GM12874 (cell line): ENCODE data around the gene CUX1.

Source experiments
- TF ChIP-seq, protein P1 (sequence below): IDR thresholded peaks from 2 replicates; pipeline ENCODE4 v1.5.1; 2011; ENCODE audit warnings: low read depth, mild to moderate bottlenecking, control low read depth, low read length, moderate library complexity; ENCODE audit not compliant: insufficient read depth

Gene CUX1

DNA sequence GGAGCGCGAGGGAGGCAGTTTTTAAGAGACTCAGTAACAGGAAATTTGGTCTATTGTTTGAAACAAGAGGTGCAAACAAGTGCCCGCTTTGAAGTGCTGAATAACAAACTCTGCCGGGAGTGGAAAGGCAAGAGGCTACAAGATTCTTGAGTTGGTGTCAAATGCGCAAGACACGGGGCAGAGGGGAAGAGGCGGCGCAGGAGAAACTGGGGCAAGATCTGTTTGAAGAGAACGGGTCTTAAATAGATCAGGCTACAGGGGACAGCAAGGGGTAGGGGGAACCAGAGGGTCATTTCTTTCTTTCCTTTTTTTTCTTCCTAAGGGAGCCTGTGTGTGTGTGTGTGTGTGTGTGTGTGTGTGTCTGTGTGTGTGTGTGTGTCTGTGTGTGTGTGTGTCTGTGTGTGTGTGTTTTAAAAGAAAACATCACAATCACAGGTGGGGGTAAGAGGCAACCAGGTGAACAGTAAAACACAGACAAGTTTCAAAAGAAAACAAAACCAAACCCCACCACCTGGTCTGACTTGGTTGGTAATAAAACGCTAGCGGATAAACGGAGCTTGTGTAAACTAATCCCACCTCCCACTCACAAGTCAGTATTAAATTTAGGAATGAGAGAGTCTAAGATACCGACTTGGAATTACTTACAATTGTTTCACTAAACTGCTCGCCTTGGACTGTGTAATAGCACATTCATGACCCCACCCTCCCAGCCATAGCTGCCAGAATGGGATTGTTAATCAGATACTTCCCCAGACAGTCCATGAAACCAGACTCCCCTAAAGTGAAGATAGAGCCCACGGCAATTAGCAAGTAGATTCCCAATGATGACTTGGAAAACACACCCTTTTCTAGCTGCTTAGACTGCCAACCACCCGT lies 13.1 kb upstream of the CUX1 start:
- TF ChIP-seq, protein P1, sequence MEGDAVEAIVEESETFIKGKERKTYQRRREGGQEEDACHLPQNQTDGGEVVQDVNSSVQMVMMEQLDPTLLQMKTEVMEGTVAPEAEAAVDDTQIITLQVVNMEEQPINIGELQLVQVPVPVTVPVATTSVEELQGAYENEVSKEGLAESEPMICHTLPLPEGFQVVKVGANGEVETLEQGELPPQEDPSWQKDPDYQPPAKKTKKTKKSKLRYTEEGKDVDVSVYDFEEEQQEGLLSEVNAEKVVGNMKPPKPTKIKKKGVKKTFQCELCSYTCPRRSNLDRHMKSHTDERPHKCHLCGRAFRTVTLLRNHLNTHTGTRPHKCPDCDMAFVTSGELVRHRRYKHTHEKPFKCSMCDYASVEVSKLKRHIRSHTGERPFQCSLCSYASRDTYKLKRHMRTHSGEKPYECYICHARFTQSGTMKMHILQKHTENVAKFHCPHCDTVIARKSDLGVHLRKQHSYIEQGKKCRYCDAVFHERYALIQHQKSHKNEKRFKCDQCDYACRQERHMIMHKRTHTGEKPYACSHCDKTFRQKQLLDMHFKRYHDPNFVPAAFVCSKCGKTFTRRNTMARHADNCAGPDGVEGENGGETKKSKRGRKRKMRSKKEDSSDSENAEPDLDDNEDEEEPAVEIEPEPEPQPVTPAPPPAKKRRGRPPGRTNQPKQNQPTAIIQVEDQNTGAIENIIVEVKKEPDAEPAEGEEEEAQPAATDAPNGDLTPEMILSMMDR: no peak

DNA sequence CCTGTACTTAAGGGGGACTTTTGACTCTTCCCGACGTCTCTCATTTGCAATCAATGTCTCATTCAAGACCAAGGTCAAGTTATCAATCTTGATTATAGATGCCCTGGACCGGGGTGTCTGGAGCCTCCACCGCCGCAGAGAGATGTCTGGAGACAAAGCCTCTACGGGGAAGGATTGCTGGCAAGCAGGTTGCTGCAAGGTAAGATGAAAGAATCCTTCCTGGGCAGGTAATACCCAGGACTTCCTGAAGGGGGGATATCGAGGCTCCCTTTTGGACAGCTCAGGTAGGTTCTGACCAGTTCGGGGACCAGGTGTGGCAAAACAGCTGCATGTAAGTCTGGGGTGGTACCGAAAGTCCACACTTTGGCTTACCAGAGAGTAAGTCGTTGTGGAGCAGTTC lies 12.5 kb upstream of the CUX1 start:
- TF ChIP-seq, protein P1: peak; percentile 39; the same call in 1 of the 2 replicates

DNA sequence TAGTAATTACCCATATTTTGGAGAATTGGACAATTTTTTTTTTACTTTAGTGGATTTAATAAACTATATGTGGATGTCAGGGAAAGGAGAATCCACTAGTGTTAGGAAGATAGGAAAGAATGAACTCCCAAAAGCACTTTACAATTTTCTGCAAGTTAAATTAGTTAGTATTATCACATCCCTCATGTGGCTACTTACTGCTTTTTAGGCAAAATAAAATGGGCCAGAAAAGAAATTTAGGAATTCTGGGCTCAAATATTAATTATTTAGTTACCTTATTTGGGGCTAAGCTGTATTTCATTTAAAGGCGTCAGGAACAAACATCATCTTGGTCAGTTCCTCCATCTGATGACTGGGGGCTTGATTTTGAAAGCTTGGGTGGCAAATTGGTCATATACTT lies 4.8 kb upstream of the CUX1 start:
- TF ChIP-seq, protein P1: no peak

DNA sequence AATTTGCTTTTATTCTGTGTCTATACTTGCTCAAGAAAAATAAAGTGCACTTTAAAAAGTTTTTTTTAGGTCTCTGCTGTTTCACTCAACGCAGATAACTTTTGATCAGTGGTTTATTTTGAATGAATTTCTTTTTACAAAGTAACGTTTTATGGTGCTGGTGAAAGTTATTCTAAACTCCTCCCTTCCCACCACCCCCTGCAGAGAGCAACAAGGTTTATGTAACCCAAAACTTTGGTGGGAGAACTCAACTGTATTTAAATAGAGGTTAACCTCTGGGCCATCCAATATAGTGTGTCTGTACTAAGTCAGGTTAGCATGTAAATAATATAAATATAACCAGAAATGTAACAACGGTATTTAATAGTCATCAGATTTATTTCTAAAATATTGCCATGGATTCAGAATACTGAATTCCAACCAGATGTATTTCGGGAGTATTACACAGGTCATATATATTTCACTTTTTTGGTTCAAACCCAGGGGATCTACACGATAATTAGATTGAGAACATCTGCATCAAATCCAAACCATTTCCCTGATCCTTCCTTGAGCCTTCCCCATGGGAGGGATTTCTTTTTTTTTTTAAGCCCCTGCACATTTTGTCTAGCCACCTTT lies 3.9 kb upstream of the CUX1 start:
- TF ChIP-seq, protein P1: no peak

DNA sequence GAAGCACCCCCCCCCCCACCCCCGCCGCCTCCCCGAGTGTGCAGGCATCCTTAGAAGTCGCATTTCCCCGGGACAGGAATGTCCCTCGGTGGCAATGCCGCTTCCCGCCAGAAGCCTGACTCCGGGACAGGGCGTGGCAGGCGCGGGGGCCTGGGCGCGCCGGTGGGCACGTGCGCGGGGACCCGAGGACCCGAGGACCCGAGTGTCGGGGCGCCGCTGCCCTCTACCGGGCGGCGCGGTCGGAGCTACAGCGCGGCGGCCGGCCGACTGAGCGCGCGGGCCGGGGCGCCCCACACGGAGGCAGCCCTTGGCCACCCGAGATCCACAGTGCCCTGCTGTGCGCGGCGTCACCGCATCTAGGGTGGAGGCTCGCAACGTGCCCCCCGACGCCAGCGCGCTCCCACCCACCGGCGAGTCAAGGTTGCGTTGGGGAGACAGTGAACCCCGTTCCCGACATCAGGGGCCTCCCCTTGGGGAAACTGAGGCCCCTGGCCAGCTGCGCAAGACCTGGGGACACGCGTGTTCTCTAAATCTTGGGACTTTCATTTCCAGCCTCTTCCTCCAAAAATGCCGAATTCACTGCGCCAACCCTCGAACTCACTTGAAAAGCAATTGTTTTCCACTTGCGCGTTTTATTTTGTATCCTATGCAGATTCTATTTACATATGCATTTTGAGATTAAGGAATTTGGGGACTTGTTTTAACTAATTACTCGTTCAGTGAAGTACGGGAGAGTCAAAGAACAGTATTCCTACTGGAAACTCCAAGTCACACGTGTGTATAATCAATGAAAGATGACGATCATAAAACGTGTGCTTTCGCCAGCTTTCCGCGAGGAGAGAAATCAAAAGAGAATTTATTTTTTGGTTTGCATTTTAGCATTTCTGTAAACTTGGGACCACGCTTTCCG lies 3.1 kb upstream of the CUX1 start:
- TF ChIP-seq, protein P1: peak; percentile 65

DNA sequence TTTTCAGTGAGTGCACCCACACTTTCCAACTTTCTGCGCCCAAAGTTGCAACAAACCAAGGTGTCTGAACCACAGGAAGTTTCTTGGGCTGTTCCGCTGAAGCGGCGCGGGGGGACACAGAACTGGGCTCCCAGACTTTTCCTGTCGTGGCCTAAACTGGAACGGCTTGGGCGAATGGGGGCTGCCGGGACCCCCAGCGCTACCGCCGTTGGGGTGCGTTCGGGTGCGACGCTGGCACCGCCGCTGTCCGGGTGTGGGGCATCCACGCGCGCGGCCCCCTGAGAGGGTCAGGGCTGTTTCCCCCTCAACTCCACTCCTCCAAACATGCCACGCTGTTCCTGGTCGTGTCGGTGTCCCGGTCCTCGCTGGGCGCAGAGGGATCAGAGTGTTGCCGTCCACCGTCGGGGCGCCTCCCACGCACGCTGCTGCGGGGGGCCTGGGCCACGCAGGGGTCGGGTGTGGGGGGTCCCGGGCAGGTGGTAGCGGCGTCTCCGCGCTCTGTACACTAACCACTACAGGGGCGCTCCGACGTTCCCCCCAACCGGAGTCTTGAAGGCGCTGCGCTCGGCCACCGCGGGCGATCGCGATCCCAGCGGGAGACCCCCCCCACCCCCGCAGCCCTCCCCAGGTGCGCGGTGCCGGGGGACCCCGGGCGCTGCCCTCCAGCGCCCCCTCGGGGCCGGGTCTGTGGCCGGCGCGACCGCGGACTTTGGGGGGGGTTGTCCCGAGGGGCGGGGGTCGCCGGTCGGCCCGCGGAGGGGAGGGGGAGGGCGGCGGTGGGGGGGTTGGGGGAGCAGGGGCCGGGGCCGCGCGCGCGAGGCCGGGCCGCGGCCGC lies 2.2 kb upstream of the CUX1 start:
- TF ChIP-seq, protein P1: peak; percentile 70
